Suprapubic skin (tissue), 3 donors: Measurements from ENCODE around the gene CACNB4.

Source experiments
- CTCF ChIP-seq, 2 donors: fragments of 200-600 bp in 1 of 2; fragments of 450-650 bp in 1 of 2; sonication (generic) in 1 of 2; IDR thresholded peaks; one replicate each; pipeline ENCODE4 v1.5.1; 2016 to 2019; ENCODE audit warnings: antibody characterized with exemption in 2 of 2, mild to moderate bottlenecking in 1 of 2, moderate library complexity in 1 of 2
- POLR2A ChIP-seq, 2 donors: fragments of 450-650 bp; IDR thresholded peaks; one replicate each; pipeline ENCODE4 v1.6.1; 2017; ENCODE audit warnings: antibody characterized with exemption in 2 of 2, mild to moderate bottlenecking in 2 of 2, moderate library complexity in 2 of 2

GRCh38 chr2:152103271-152103670 is 4.4 kb upstream of the CACNB4 start:
- TF ChIP-seq CTCF (IDR thresholded peaks at IDR 0.05) (no peak), POLR2A (IDR thresholded peaks at IDR 0.05) (no peak)
